ENCODE results near the gene FYCO1.

FYCO1 gene

DNA sequence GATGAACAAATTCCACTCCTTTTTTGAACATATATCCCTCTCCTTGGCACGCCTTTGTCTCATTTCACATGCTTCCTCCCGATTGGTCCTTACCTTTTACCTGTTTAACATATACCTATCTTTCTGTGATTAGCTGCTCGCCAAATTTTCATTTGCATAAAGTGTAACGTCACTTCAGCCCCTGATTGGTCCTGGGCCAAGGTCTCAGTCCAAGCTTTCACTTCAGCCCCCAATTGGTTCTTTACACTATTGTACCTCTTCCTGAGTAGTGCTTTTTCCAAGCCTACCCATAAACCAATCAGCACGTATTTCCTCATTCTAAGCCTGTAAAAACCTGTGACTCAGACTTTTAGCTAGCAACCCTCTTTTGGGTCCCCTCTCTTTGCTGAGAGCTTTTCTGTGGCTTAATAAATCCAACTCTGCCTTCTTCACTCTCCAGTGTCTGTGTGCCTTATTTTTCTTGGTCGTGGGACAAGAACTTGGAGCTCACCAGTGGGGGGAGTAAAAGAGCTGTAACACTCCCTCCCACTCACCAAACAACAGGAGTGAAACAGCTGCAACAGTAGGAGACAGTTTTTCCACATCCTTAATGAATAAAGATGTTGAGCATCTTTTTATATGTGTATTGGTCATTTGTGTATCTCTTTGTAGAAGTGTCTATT, 32.2 kb upstream of the FYCO1 start:
- Histone ChIP-seq H3K4me3 (no peak overlapping the region), H3K9ac (ENCODE audit: insufficient read length) (no peak overlapping the region), H3K9me3 (ENCODE audit: low read depth, low read length) (no peaks in the 10 kb centered on the region), H3K36me3 (ENCODE audit: insufficient read depth, low read length) (no peaks in the 10 kb centered on the region), H3K27ac (no peak overlapping the region)
- no peak for TF ChIP-seq EZH2 (IDR thresholded peaks at IDR 0.05)
- no peak for TF ChIP-seq FOXP2 (optimal IDR thresholded peaks at IDR 0.05; ENCODE audit: control extremely low read depth, extremely low read length, insufficient read depth)
- no peak for TF ChIP-seq POLR2AphosphoS5 (IDR thresholded peaks at IDR 0.05; ENCODE audit: borderline replicate concordance, low read depth, low read length)
- no peak for DNase-seq (ENCODE audit: low read depth, low spot score)

DNA sequence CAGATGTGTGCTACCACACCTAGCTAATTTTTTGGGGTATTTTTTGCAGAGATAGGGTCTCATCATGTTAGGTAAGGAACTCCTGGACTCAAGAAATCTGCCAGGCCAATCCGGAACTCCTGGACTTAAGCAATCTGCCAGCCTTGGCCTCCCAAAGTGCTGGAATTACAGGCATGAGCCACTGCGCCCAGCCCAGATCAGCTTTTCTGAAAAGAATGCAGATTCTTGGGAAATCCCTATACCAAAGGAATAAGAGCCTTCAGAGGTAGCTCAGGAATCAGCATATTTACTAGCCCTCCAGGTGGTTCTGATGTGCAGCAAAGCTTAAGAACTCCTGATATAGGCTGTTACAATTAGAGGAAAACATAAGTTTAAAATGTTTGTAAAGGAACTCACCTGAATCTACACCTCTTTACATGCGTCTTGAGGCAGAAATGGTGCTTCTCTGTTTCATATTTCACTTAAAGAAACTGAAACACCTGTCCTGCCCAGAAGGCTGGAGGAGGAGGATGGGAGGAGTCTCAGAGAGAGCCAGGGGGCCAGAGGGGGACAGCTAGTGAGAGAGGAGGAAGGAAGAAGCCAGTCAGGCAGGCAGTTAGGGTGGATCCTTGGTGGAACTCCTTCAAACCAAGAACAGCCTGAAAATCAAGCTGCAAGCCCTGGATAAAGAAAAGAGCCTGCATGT, 31.5 kb upstream of the FYCO1 start, which contains the start of gene XCR1:
Gene XCR1 (minus strand): TSS at position 463 of the 685 bp plus-strand sequence. CDS start 5,536 bp downstream, outside the sequence.
- Histone ChIP-seq H3K4me3 (no peak within 1 kb of the TSS), H3K27ac (no peak within 1 kb of the TSS), H3K9me3 (ENCODE audit: low read depth, low read length) (no peaks in the 10 kb centered on the region), H3K9ac (ENCODE audit: insufficient read length) (no peak within 1 kb of the TSS), H3K36me3 (ENCODE audit: insufficient read depth, low read length) (no peaks in the 10 kb centered on the region)
- TF ChIP-seq EZH2 (IDR thresholded peaks at IDR 0.05): no peak
- no peak for TF ChIP-seq FOXP2 (optimal IDR thresholded peaks at IDR 0.05; ENCODE audit: control extremely low read depth, extremely low read length, insufficient read depth)
- TF ChIP-seq POLR2AphosphoS5 (IDR thresholded peaks at IDR 0.05; ENCODE audit: borderline replicate concordance, low read depth, low read length): no peak
- no peak for DNase-seq (ENCODE audit: low read depth, low spot score)

DNA sequence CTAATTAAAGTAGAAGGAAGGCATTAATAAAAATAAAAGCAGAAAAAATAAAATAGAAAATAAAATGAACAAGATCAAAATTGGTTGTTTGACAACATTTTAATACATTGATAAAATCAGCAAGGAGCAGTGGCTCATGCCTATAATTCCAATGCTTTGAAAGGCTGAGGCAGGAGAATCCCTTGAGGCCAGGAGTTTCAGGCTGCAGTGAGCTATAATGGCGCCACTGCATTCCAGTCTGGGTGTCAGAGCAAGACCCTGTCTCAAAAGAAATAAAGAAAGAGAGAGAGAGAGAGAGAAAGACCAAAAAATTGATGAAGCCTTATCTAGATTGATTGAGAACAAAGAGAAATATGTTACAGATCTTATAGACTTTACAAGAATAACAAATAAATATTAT, 29.5 kb upstream of the FYCO1 start:
- H3K9me3 ChIP-seq (ENCODE audit: low read depth, low read length): no peaks in the 10 kb centered on the region
- no peak for TF ChIP-seq EZH2 (IDR thresholded peaks at IDR 0.05)
- no peak for TF ChIP-seq FOXP2 (optimal IDR thresholded peaks at IDR 0.05; ENCODE audit: control extremely low read depth, extremely low read length, insufficient read depth)
- TF ChIP-seq POLR2AphosphoS5 (IDR thresholded peaks at IDR 0.05; ENCODE audit: borderline replicate concordance, low read depth, low read length): no peak
- H3K36me3 ChIP-seq (ENCODE audit: insufficient read depth, low read length): no peaks in the 10 kb centered on the region
- DNase-seq (ENCODE audit: low read depth, low spot score): no peak
- no peak overlapping the region for H3K27ac ChIP-seq
- no peak overlapping the region for H3K4me3 ChIP-seq
- H3K9ac ChIP-seq (ENCODE audit: insufficient read length): no peak overlapping the region

DNA sequence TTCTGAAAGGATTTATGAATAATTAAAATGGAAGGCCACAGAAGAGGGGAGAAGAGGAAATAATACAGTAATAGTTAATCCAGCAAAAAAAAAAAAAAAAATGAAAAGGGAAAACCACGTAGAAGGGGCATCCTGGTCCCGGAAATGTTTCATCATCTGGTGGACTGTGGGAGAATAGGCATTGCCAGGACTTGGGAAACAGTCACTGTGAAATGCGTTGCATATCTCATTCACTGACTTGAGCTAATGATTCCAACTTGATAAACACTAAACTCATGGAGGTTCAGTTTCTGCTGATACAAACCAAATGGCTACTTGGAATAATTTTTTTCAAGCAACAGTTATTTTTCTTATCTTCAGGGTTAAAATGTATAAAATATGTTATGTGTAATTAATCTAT, 28.5 kb upstream of the FYCO1 start:
- DNase-seq (ENCODE audit: low read depth, low spot score): no peak
- H3K27ac ChIP-seq: no peak overlapping the region
- H3K4me3 ChIP-seq: no peak overlapping the region
- no peaks in the 10 kb centered on the region for H3K9me3 ChIP-seq (ENCODE audit: low read depth, low read length)
- H3K9ac ChIP-seq (ENCODE audit: insufficient read length): no peak overlapping the region
- no peaks in the 10 kb centered on the region for H3K36me3 ChIP-seq (ENCODE audit: insufficient read depth, low read length)
- TF ChIP-seq EZH2 (IDR thresholded peaks at IDR 0.05) (no peak), POLR2AphosphoS5 (IDR thresholded peaks at IDR 0.05; ENCODE audit: borderline replicate concordance, low read depth, low read length) (no peak), FOXP2 (optimal IDR thresholded peaks at IDR 0.05; ENCODE audit: control extremely low read depth, extremely low read length, insufficient read depth) (no peak)

DNA sequence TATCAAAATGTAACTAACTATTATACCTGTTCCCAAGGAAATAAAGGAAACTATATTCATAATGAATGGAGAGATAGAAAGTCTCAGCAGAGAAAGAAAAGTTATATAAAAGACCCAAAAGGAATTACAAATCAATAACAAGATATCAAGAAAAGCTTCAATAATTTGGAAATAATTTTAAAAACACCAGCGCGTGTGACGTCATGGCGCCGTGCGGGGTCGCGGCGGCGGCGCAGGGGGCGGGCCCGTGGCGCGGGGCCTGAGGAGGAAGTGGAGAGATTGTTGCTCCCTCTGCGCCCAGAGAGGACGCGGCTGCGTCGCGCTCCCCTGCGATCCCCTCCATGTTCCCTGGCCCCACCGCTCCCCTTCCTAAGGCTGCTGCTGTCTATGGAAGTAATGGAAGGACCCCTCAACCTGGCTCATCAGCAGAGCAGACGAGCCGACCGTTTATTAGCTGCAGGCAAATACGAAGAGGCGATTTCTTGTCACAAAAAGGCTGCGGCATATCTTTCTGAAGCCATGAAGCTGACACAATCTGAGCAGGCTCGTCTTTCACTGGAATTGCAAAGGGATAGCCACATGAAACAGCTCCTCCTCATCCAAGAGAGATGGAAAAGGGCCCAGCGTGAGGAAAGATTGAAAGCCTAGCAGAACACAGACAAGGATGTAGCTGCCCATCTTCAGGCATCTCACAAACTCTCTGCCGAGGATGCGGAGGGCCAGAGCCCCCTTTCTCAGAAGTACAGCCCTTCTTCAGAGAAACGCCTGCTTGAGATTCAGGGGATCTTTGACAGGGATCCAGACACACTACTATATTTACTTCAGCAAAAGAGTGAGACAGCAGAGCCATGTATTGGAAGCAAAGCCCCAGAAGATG, 27.5 kb upstream of the FYCO1 start:
- Histone ChIP-seq H3K4me3 (no peak overlapping the region), H3K9ac (ENCODE audit: insufficient read length) (no peak overlapping the region), H3K36me3 (ENCODE audit: insufficient read depth, low read length) (no peaks in the 10 kb centered on the region), H3K9me3 (ENCODE audit: low read depth, low read length) (no peaks in the 10 kb centered on the region), H3K27ac (no peak overlapping the region)
- no peak for TF ChIP-seq POLR2AphosphoS5 (IDR thresholded peaks at IDR 0.05; ENCODE audit: borderline replicate concordance, low read depth, low read length)
- no peak for TF ChIP-seq EZH2 (IDR thresholded peaks at IDR 0.05)
- no peak for TF ChIP-seq FOXP2 (optimal IDR thresholded peaks at IDR 0.05; ENCODE audit: control extremely low read depth, extremely low read length, insufficient read depth)
- DNase-seq (ENCODE audit: low read depth, low spot score): no peak

DNA sequence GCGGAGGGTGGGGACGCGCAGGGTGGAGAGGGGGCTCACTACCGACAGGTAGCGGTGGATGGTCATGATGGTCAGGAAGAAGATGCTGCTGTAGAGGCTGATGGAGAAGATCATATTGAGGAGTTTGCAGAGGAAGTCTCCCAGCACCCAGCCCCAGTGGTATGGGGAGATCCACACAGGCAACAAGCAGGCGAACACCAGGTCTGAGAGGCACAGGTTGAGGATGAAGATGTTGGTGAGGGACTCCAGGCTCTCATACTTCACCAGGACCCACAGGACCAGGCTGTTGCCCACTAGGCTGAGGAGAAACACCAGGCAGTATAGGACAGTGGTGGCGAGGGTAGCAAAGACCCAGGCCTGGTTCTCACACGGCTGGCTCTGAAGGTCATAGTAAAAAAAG, 25.9 kb upstream of the FYCO1 start:
- no peaks in the 10 kb centered on the region for H3K36me3 ChIP-seq (ENCODE audit: insufficient read depth, low read length)

DNA sequence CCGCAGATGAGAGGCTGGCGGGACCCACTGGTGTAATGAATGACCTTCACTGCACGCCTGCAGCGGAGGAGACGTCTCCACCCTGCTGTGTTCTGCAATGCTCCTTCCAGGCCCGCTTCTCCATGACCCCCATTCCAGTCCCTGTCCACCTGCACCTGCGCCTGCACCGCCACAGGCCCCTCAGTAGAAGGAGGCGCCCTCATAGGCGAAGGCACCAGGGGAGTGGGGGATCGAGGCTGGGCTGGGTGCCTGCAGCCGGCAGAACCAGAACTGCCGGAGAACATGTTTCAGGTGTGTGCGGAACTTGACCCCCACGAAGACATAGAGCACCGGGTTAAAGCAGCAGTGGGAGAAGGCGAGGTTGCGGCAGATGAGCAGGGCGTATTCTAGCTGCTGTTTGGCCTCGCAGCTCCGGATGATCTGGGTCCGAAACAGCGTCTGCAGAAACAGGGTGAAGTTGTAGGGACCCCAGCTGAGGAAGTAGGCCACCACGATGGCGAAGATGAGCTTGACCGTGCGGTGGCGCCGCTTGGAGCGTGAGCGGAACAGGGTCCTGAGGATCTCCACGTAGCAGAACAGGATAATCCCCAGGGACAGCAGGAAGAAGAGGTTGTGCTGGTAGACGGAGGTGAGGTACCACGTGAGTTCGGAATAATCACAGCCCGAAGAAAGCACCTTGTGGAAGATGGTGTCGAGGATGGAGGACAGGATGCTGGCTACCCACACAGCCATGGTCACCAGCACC, 25.3 kb upstream of the FYCO1 start:
- Histone ChIP-seq H3K4me3 (no peak overlapping the region), H3K9me3 (ENCODE audit: low read depth, low read length) (no peaks in the 10 kb centered on the region), H3K27ac (no peak overlapping the region), H3K36me3 (ENCODE audit: insufficient read depth, low read length) (no peaks in the 10 kb centered on the region), H3K9ac (ENCODE audit: insufficient read length) (no peak overlapping the region)
- TF ChIP-seq FOXP2 (optimal IDR thresholded peaks at IDR 0.05; ENCODE audit: control extremely low read depth, extremely low read length, insufficient read depth) (no peak), POLR2AphosphoS5 (IDR thresholded peaks at IDR 0.05; ENCODE audit: borderline replicate concordance, low read depth, low read length) (no peak), EZH2 (IDR thresholded peaks at IDR 0.05) (no peak)
- DNase-seq (ENCODE audit: low read depth, low spot score): no peak

More for the DNA sequence above, 25.9 kb upstream of the FYCO1 start:
- no peak overlapping the region for H3K27ac ChIP-seq
- no peak for DNase-seq (ENCODE audit: low read depth, low spot score)
- TF ChIP-seq EZH2 (IDR thresholded peaks at IDR 0.05): no peak
- no peak for TF ChIP-seq POLR2AphosphoS5 (IDR thresholded peaks at IDR 0.05; ENCODE audit: borderline replicate concordance, low read depth, low read length)
- no peak for TF ChIP-seq FOXP2 (optimal IDR thresholded peaks at IDR 0.05; ENCODE audit: control extremely low read depth, extremely low read length, insufficient read depth)
- no peak overlapping the region for H3K4me3 ChIP-seq
- H3K9me3 ChIP-seq (ENCODE audit: low read depth, low read length): no peaks in the 10 kb centered on the region
- no peak overlapping the region for H3K9ac ChIP-seq (ENCODE audit: insufficient read length)

Data from SK-N-MC (cell line).